OCI-LY1 (cell line): Measurements from ENCODE around the gene NPR1.

Experiments used
- EZH2 ChIP-seq: fragments of 200-600 bp; sonication (generic), shearing (Covaris generic); IDR thresholded peaks from 2 replicates; pipeline ENCODE4 v1.8.0; 2017; ENCODE audit warnings: borderline replicate concordance, mixed run types, mild to moderate bottlenecking, antibody characterized with exemption, low read length, moderate library complexity, mixed read lengths
- TF ChIP-seq, protein P1 (sequence below): fragments of 200-600 bp; sonication (generic), shearing (Covaris generic); IDR thresholded peaks from 2 replicates; pipeline ENCODE4 v1.5.1; 2017; ENCODE audit warnings: mild to moderate bottlenecking, antibody characterized with exemption, low read length, moderate library complexity, mixed read lengths

GRCh38 chr1:153723687-153724086 is 45.2 kb downstream of the NPR1 start:
- TF ChIP-seq, protein P1, sequence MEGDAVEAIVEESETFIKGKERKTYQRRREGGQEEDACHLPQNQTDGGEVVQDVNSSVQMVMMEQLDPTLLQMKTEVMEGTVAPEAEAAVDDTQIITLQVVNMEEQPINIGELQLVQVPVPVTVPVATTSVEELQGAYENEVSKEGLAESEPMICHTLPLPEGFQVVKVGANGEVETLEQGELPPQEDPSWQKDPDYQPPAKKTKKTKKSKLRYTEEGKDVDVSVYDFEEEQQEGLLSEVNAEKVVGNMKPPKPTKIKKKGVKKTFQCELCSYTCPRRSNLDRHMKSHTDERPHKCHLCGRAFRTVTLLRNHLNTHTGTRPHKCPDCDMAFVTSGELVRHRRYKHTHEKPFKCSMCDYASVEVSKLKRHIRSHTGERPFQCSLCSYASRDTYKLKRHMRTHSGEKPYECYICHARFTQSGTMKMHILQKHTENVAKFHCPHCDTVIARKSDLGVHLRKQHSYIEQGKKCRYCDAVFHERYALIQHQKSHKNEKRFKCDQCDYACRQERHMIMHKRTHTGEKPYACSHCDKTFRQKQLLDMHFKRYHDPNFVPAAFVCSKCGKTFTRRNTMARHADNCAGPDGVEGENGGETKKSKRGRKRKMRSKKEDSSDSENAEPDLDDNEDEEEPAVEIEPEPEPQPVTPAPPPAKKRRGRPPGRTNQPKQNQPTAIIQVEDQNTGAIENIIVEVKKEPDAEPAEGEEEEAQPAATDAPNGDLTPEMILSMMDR, result no peak
- TF ChIP-seq EZH2, result no peak
